SK-N-SH (cell line): Measurements from ENCODE around the gene ZNF892. TPM values are rescaled to one million over a fixed set of nuclear protein-coding genes. Genes with fewer than 3 reads are reported as not detected.

Source experiments
- CTCF ChIA-PET: fragments of 300-600, 350-600 bp; formaldehyde crosslinking; extraction: SDS; loops from one replicate; lab custom pipeline; 2021; lab: Yijun Ruan, JAX
- POLR2A ChIA-PET: fragments of 350-600 bp; sonication (Branson Sonifier 250); formaldehyde crosslinking; extraction: SDS; loops from one replicate; lab custom pipeline; 2020; ENCODE audit warnings: antibody characterized with exemption, inconsistent platforms; lab: Yijun Ruan, JAX
- DNase-seq: peaks from one replicate; pipeline ENCODE4 v3.0.0; 2012
- H2AFZ ChIP-seq: fragments of 200-600 bp; sonication (generic); 2 replicates; pipeline ENCODE4 v1.8.1; 2016; ENCODE audit warnings: antibody characterized with exemption, mild to moderate bottlenecking, low read depth
- H3F3A ChIP-seq: fragments of 200-600 bp; sonication (generic); replicated peaks from 2 replicates; pipeline ENCODE3; 2016; ENCODE audit warnings: antibody characterized with exemption, mild to moderate bottlenecking; ENCODE audit not compliant: insufficient read depth
- H3K27ac ChIP-seq, 2 experiments: fragments of 200-500 bp in 1 of 2; fragments of 200-600 bp in 1 of 2; sonication (Bioruptor generic) in 1 of 2; sonication (generic), shearing (Covaris generic) in 1 of 2; 2 replicates each; pipeline versions ENCODE4 v1.5.1 to v1.6.1; 2014 to 2016; ENCODE audit warnings: low read depth in 2 of 2, inconsistent platforms in 1 of 2, low read length in 1 of 2, mild to moderate bottlenecking in 1 of 2, mixed read lengths in 1 of 2
- H3K27me3 ChIP-seq: fragments of 200-600 bp; sonication (generic), shearing (Covaris generic); 2 replicates; pipeline ENCODE4 v1.6.1; 2016; ENCODE audit warnings: mixed run types; ENCODE audit not compliant: insufficient read depth
- H3K36me3 ChIP-seq, 2 experiments: fragments of 200-500 bp in 1 of 2; fragments of 200-600 bp in 1 of 2; sonication (Bioruptor generic) in 1 of 2; sonication (generic) in 1 of 2; replicated peaks in 1 of 2; 2 replicates each; pipeline versions ENCODE3 to v1.5.1; 2014 to 2016; ENCODE audit warnings: low read length in 1 of 2, mild to moderate bottlenecking in 1 of 2; ENCODE audit not compliant: insufficient read depth in 2 of 2, control insufficient read depth in 1 of 2
- H3K4me1 ChIP-seq, 2 experiments: fragments of 200-500 bp in 1 of 2; fragments of 200-600 bp in 1 of 2; sonication (Bioruptor generic) in 1 of 2; sonication (generic), shearing (Covaris generic) in 1 of 2; 2 replicates each; pipeline versions ENCODE4 v1.5.1 to v1.6.1; 2014 to 2016; ENCODE audit warnings: low read depth in 1 of 2, low read length in 1 of 2, mixed run types in 1 of 2; ENCODE audit not compliant: insufficient read depth in 2 of 2, control insufficient read depth in 1 of 2
- H3K4me2 ChIP-seq: fragments of 200-600 bp; sonication (generic), shearing (Covaris generic); 2 replicates; pipeline ENCODE4 v1.6.1; 2017; ENCODE audit warnings: mixed run types
- H3K4me3 ChIP-seq, 2 experiments: fragments of 200-500 bp in 1 of 2; fragments of 200-600 bp in 1 of 2; sonication (Bioruptor generic) in 1 of 2; sonication (generic), shearing (Covaris generic) in 1 of 2; 2 replicates each; pipeline versions ENCODE4 v1.5.1 to v1.8.1; 2014 to 2016; ENCODE audit warnings: low read depth in 2 of 2, inconsistent platforms in 1 of 2, low read length in 1 of 2, mild to moderate bottlenecking in 1 of 2, mixed read lengths in 1 of 2, moderate library complexity in 1 of 2
- H3K79me2 ChIP-seq: fragments of 200-600 bp; sonication (generic); 2 replicates; pipeline ENCODE4 v1.8.1; 2017; ENCODE audit warnings: mild to moderate bottlenecking; ENCODE audit not compliant: insufficient read depth
- H3K9ac ChIP-seq: fragments of 200-600 bp; sonication (generic); 2 replicates; pipeline ENCODE4 v1.6.1; 2017; ENCODE audit warnings: mixed run types
- H3K9me2 ChIP-seq: fragments of 200-600 bp; sonication (generic); 2 replicates; pipeline ENCODE4 v1.6.1; 2017; ENCODE audit warnings: mixed run types
- H3K9me3 ChIP-seq: fragments of 200-600 bp; sonication (generic); 2 replicates; pipeline ENCODE4 v1.6.1; 2017; ENCODE audit warnings: mixed run types, mild to moderate bottlenecking, moderate library complexity
- H4K20me1 ChIP-seq: fragments of 200-600 bp; sonication (generic); 2 replicates; pipeline ENCODE4 v1.6.1; 2017; ENCODE audit warnings: mild to moderate bottlenecking, mixed run types; ENCODE audit not compliant: insufficient read depth
- CTCF ChIP-seq: fragments of 200-600 bp; sonication (generic); IDR thresholded peaks from 2 replicates; pipeline ENCODE4 v1.6.1; 2017; ENCODE audit warnings: antibody characterized with exemption, mild to moderate bottlenecking, moderate library complexity
- FOSL2 ChIP-seq: IDR thresholded peaks from 2 replicates; pipeline ENCODE4 v1.4.0; 2012; ENCODE audit warnings: low read depth, mild to moderate bottlenecking, moderate library complexity, borderline replicate concordance
- GABPA ChIP-seq: IDR thresholded peaks from 2 replicates; pipeline ENCODE4 v1.4.0; 2012; ENCODE audit warnings: low read depth, mild to moderate bottlenecking
- MXI1 ChIP-seq: IDR thresholded peaks from 2 replicates; pipeline ENCODE4 v1.6.1; 2012; ENCODE audit warnings: mild to moderate bottlenecking, low read depth, low read length, improper control_type of control experiment
- RAD21 ChIP-seq: IDR thresholded peaks from 2 replicates; pipeline ENCODE4 v1.6.1; 2012; ENCODE audit warnings: mild to moderate bottlenecking, low read length
- REST ChIP-seq: IDR thresholded peaks from 2 replicates; pipeline ENCODE4 v1.6.1; 2012; ENCODE audit warnings: mild to moderate bottlenecking, low read depth, low read length, moderate library complexity
- SMC3 ChIP-seq: IDR thresholded peaks from 2 replicates; pipeline ENCODE4 v1.6.1; 2012; ENCODE audit warnings: low read depth, low read length, improper control_type of control experiment
- USF1 ChIP-seq: IDR thresholded peaks from 2 replicates; pipeline ENCODE4 v1.4.0; 2012; ENCODE audit warnings: low read depth, borderline replicate concordance
- WGBS: methylation state at CpG from one replicate; pipeline ENCODE4 v1.1.6; 2017; ENCODE audit warnings: low lambda C conversion rate; 5-methylcytosine and 5-hydroxymethylcytosine counted together
- polyA plus RNA-seq, 3 experiments: library from polyadenylated mRNA; depleted of rRNA; stranded (reverse); fragments of >200 nt; gene quantifications; 2 replicates each; pipeline ENCODE4 v1.2.3, GENCODE V29; 2012

Gene ZNF892
- polyA plus RNA-seq, 1 of the 3 experiments (the other 2 are of a cell fraction) = 1.4 TPM

GRCh38 chr2:95225658-95226057, 18.3 kb downstream of the ZNF892 start (continued):
- no peak for TF ChIP-seq REST

- POLR2A ChIA-PET = no interaction called here
- 36% methylated on average over 3 of the region's 3 CpGs for WGBS
Measured at GRCh38 chr2:95231723-95232122, 24.4 kb downstream of the ZNF892 start.

More at GRCh38 chr2:95231723-95232122, 24.4 kb downstream of the ZNF892 start:
- Histone ChIP-seq H3K4me1 (no peaks in the 10 kb centered on the region), H2AFZ (no peak overlapping the region), H3K9me2 (no peaks in the 10 kb centered on the region), H3K4me2 (no peak overlapping the region), H4K20me1 (no peaks in the 10 kb centered on the region), H3K27me3 (no peaks in the 10 kb centered on the region), H3F3A (no peaks in the 10 kb centered on the region), H3K79me2 (no peaks in the 10 kb centered on the region), H3K27ac (no peak overlapping the region), H3K4me3 (peak overlapping the region in 1 of 2 experiments; percentile 40; a peak in 1 of 4 replicates), H3K9me3 (no peaks in the 10 kb centered on the region), H3K36me3 (no peaks in the 10 kb centered on the region), H3K9ac (no peak overlapping the region)
- DNase-seq = peak; percentile 80
- TF ChIP-seq CTCF = peak; percentile 67
- TF ChIP-seq MXI1 = no peak
- no peak for TF ChIP-seq GABPA
- TF ChIP-seq FOSL2 = no peak
- TF ChIP-seq SMC3 = peak; percentile 73
- peak; percentile 86 for TF ChIP-seq RAD21
- no peak for TF ChIP-seq USF1
- CTCF ChIA-PET = interaction anchor here (0.6 to 3.4 kb wide), 43 partner anchors 9 to 498 kb away, joined by 3 to 90 read pairs (median 4); partner anchors contain the start of genes FAHD2A and PROM2
